ENCODE measurements around the gene RUVBL2. TPM values are rescaled to one million over a fixed set of nuclear protein-coding genes. Genes with fewer than 3 reads are reported as not detected.
A peak's percentile ranks its signal among the peaks of the same experiment; 100 is the strongest.

RUVBL2 gene
- total RNA-seq, 1 experiment from 2014 or later = 227 TPM

GRCh38 chr19:48970139-48970766, 23.4 kb upstream of the RUVBL2 start:
- H3K4me1 ChIP-seq (ENCODE audit: insufficient read depth, low read length, poor library complexity, severe bottlenecking) = peaks cover 29% of the 10 kb centered on the region
- TF ChIP-seq CTCF (conservative IDR thresholded peaks at IDR 0.05; ENCODE audit: low read depth, low read length) (no peak), EZH2 (IDR thresholded peaks at IDR 0.05; ENCODE audit: borderline replicate concordance, low read depth, low read length, poor library complexity, severe bottlenecking) (no peak)
- no TSS peak for BruUV-seq (replicated peaks)
- ChIA-PET CTCF (interaction anchor here (0.5 to 1.7 kb wide), 18 partner anchors 13 to 464 kb away, joined by 3 to 32 read pairs (median 5); partner anchors contain the start of genes CA11, GYS1, HSD17B14 and NUCB1), POLR2A (ENCODE audit: low non-redundant PET) (interaction anchor here (0.6 kb wide), 2 partner anchors 183 to 456 kb away, joined by 3 to 11 read pairs; no protein-coding TSS in a partner anchor)
- H3K9me3 ChIP-seq (ENCODE audit: low read depth, low read length, poor library complexity, severe bottlenecking) = no peaks in the 10 kb centered on the region
- intact Hi-C loops (cut with micrococcal nuclease; ENCODE audit: unreplicated experiment) = loop anchor here (2.0 kb wide), 1 partner anchor 181 kb away; no protein-coding TSS in a partner anchor
- peaks cover 36% of the 10 kb centered on the region for H3K36me3 ChIP-seq (ENCODE audit: insufficient read depth, low read length, poor library complexity, severe bottlenecking)
- DNase-seq (ENCODE audit: low spot score) = no peak
- no peaks in the 10 kb centered on the region for H3K27me3 ChIP-seq (replicated peaks; ENCODE audit: insufficient read depth, low read depth, low read length, poor library complexity)
- no peak overlapping the region for H3K27ac ChIP-seq (ENCODE audit: low read depth, low read length, poor library complexity, severe bottlenecking)
- H3K4me3 ChIP-seq (ENCODE audit: low read depth, low read length, poor library complexity, severe bottlenecking) = no peak overlapping the region

- Histone ChIP-seq H3K27me3 (replicated peaks; ENCODE audit: insufficient read depth, low read depth, low read length, poor library complexity) (no peaks in the 10 kb centered on the region), H3K4me3 (ENCODE audit: low read depth, low read length, poor library complexity, severe bottlenecking) (no peak overlapping the region), H3K4me1 (ENCODE audit: insufficient read depth, low read length, poor library complexity, severe bottlenecking) (peaks cover 29% of the 10 kb centered on the region), H3K27ac (ENCODE audit: low read depth, low read length, poor library complexity, severe bottlenecking) (no peak overlapping the region), H3K36me3 (ENCODE audit: insufficient read depth, low read length, poor library complexity, severe bottlenecking) (peaks cover 35% of the 10 kb centered on the region), H3K9me3 (ENCODE audit: low read depth, low read length, poor library complexity, severe bottlenecking) (no peaks in the 10 kb centered on the region)
- peak; percentile 96 for TF ChIP-seq CTCF (conservative IDR thresholded peaks at IDR 0.05; ENCODE audit: low read depth, low read length)
- no peak for TF ChIP-seq EZH2 (IDR thresholded peaks at IDR 0.05; ENCODE audit: borderline replicate concordance, low read depth, low read length, poor library complexity, severe bottlenecking)
- ChIA-PET POLR2A (ENCODE audit: low non-redundant PET) (interaction anchor here (0.6 kb wide), 1 partner anchor 184 kb away, joined by 11 read pairs; no protein-coding TSS in a partner anchor), CTCF (interaction anchor here (0.5 to 1.7 kb wide), 19 partner anchors 13 to 465 kb away, joined by 3 to 32 read pairs (median 5); partner anchors contain the start of genes CA11, GYS1, HSD17B14 and NUCB1)
- intact Hi-C loops (cut with micrococcal nuclease; ENCODE audit: unreplicated experiment) = loop anchor here (2.0 kb wide), 1 partner anchor 182 kb away; no protein-coding TSS in a partner anchor
- BruUV-seq (replicated peaks) = no TSS peak
- peak; percentile 92 for DNase-seq (ENCODE audit: low spot score)
Observed at GRCh38 chr19:48970923-48971395, 22.7 kb upstream of the RUVBL2 start.

- Histone ChIP-seq H3K27me3 (replicated peaks; ENCODE audit: insufficient read depth, low read depth, low read length, poor library complexity) (no peaks in the 10 kb centered on the region), H3K36me3 (ENCODE audit: insufficient read depth, low read length, poor library complexity, severe bottlenecking) (peaks cover 25% of the 10 kb centered on the region), H3K9me3 (ENCODE audit: low read depth, low read length, poor library complexity, severe bottlenecking) (no peaks in the 10 kb centered on the region), H3K27ac (ENCODE audit: low read depth, low read length, poor library complexity, severe bottlenecking) (no peak overlapping the region), H3K4me3 (ENCODE audit: low read depth, low read length, poor library complexity, severe bottlenecking) (no peak overlapping the region), H3K4me1 (ENCODE audit: insufficient read depth, low read length, poor library complexity, severe bottlenecking) (no peaks in the 10 kb centered on the region)
- BruUV-seq (replicated peaks) = no TSS peak
- POLR2A ChIA-PET (ENCODE audit: low non-redundant PET) = no interaction called here
- intact Hi-C loops (cut with micrococcal nuclease; ENCODE audit: unreplicated experiment) = no loop called here
- TF ChIP-seq EZH2 (IDR thresholded peaks at IDR 0.05; ENCODE audit: borderline replicate concordance, low read depth, low read length, poor library complexity, severe bottlenecking) = no peak
- no peak for TF ChIP-seq CTCF (conservative IDR thresholded peaks at IDR 0.05; ENCODE audit: low read depth, low read length)
- CTCF ChIA-PET = interaction anchor here (0.7 kb wide), 1 partner anchor 134 kb away, joined by 7 read pairs; no protein-coding TSS in a partner anchor
- peak; percentile 76 for DNase-seq (ENCODE audit: low spot score)
Observed at GRCh38 chr19:48975947-48976847, 17.5 kb upstream of the RUVBL2 start.
